Stomach (tissue), 9 donors: ENCODE measurements around the gene SKI. TPM values are rescaled to one million over a fixed set of nuclear protein-coding genes. Genes with fewer than 3 reads are reported as not detected.

Source experiments
- DNase-seq, 2 donors: peaks; one replicate each; pipeline versions ENCODE4 v3.0.0 to v3.0.0-alpha.2; 2013 to 2019
- H3K27ac ChIP-seq, 5 donors: fragments of 200-600 bp in 4 of 5; sonication (generic) in 4 of 5; one replicate each; pipeline ENCODE4 v1.5.1; 2013 to 2019; ENCODE audit warnings: mild to moderate bottlenecking in 1 of 5, moderate library complexity in 1 of 5
- H3K27me3 ChIP-seq, 3 donors: fragments of 200-600 bp; sonication (generic); one replicate each; pipeline ENCODE4 v1.5.1; 2017 to 2019; ENCODE audit warnings: mixed run types in 1 of 3
- H3K36me3 ChIP-seq, 4 donors: fragments of 200-600 bp; sonication (generic); 1 replicate in 3 of 4; 2 replicates in 1 of 4; pipeline ENCODE4 v1.5.1; 2016 to 2019
- H3K4me1 ChIP-seq, 4 donors: fragments of 200-600 bp; sonication (generic); one replicate each; pipeline ENCODE4 v1.5.1; 2016 to 2019
- H3K4me3 ChIP-seq, 4 donors: fragments of 200-600 bp; sonication (generic) in 3 of 4; one replicate each; pipeline ENCODE4 v1.5.1; 2016 to 2019; ENCODE audit warnings: mild to moderate bottlenecking in 1 of 4
- H3K9me3 ChIP-seq, 4 donors: fragments of 200-600 bp; sonication (generic); one replicate each; pipeline ENCODE4 v1.5.1; 2016 to 2019
- CTCF ChIP-seq, 7 experiments: fragments of 450-650 bp in 4 of 7; fragments of 200-600 bp in 3 of 7; sonication (generic) in 3 of 7; IDR thresholded peaks; one replicate each; pipeline ENCODE4 v1.5.1; 2016 to 2019; ENCODE audit warnings: antibody characterized with exemption in 7 of 7, control low read depth in 2 of 7, mild to moderate bottlenecking in 1 of 7
- EP300 ChIP-seq: sonication (generic); formaldehyde crosslinking; IDR thresholded peaks from one replicate; pipeline ENCODE4 v1.6.1; 2017; ENCODE audit warnings: antibody characterized with exemption
- POLR2A ChIP-seq, 4 donors: fragments of 450-650 bp; IDR thresholded peaks; one replicate each; pipeline ENCODE4 v1.6.1; 2016; ENCODE audit warnings: antibody characterized with exemption in 4 of 4, control low read depth in 2 of 4, mild to moderate bottlenecking in 1 of 4, moderate library complexity in 1 of 4
- POLR2AphosphoS5 ChIP-seq, 3 donors: sonication (generic); formaldehyde crosslinking; IDR thresholded peaks; one replicate each; pipeline ENCODE4 v1.6.1; 2016; ENCODE audit warnings: antibody characterized with exemption in 3 of 3
- WGBS, 5 donors: extraction: QIAGEN DNeasy Blood & Tissue Kit in 3 of 5; methylation state at CpG; one replicate each; pipeline versions ENCODE4 v1.1.5 to v1.1.7; 2013 to 2018; 5-methylcytosine and 5-hydroxymethylcytosine counted together
- intact Hi-C: fragments of 100-400 bp; cut with DNase I; formaldehyde crosslinking; loops from one replicate; pipeline ENCODE4 v1.15.1; 2023; ENCODE audit warnings: low total_unique reads
- polyA plus RNA-seq, 3 donors: library from polyadenylated mRNA; stranded (reverse); fragments of 200-250 nt; gene quantifications; one replicate each; pipeline ENCODE4 v1.2.3, GENCODE V29; 2013
- total RNA-seq, 5 donors: library from RNA; depleted of rRNA; stranded (reverse); fragments of >200 nt; gene quantifications; one replicate each; pipeline versions ENCODE4 v1.1.0 to v1.2.3, GENCODE V29; 2014 to 2016
- donor health status: healthy with polysubstance abuse.
- donor health status: Bipolar disorder and iron deficiency.
- donor health status: healthy.

The SKI gene
- total and polyA plus RNA-seq, 8 donors: 7.4 to 84.0 (median 21.0) TPM

- Histone ChIP-seq H3K27me3 (no peaks in the 10 kb centered on the region), H3K4me3 (no peak overlapping the region), H3K36me3 (peaks cover 0 to 14% (median 6%) of the 10 kb centered on the region in 4 donors), H3K4me1 (peaks cover 10 to 28% (median 14%) of the 10 kb centered on the region in 4 donors), H3K9me3 (no peaks in the 10 kb centered on the region), H3K27ac (no peak overlapping the region)
- TF ChIP-seq POLR2A (IDR thresholded peaks at IDR 0.05) (no peak), CTCF (IDR thresholded peaks at IDR 0.05) (no peak), POLR2AphosphoS5 (IDR thresholded peaks at IDR 0.05) (no peak), EP300 (no peak)
- intact Hi-C loops: no loop called here
- no peak for DNase-seq
- WGBS, 5 donors: 84 to 94% (median 93%) methylated on average over 37 to 38 of the region's 38 CpGs
Measured at GRCh38 chr1:2354511-2355372, 126.6 kb downstream of the SKI start.

- 84 to 94% (median 89%) methylated on average over 17 to 28 of the region's 28 CpGs for WGBS, 5 donors
Measured at GRCh38 chr1:2355373-2356261, 127.5 kb downstream of the SKI start.

GRCh38 chr1:2356401-2356800 is 128.3 kb downstream of the SKI start:
- no peak for TF ChIP-seq POLR2A (IDR thresholded peaks at IDR 0.05)
- TF ChIP-seq POLR2AphosphoS5 (IDR thresholded peaks at IDR 0.05): no peak
- TF ChIP-seq CTCF (IDR thresholded peaks at IDR 0.05): no peak
- no peak for TF ChIP-seq EP300
- WGBS, 5 donors: 91 to 95% (median 95%) methylated on average over 9 to 15 of the region's 15 CpGs
- no peak overlapping the region for H3K4me3 ChIP-seq
- no peak for DNase-seq
- intact Hi-C loops: no loop called here
- peaks cover 0 to 14% (median 6%) of the 10 kb centered on the region in 4 donors for H3K36me3 ChIP-seq
- H3K27me3 ChIP-seq: no peaks in the 10 kb centered on the region
- no peak overlapping the region for H3K27ac ChIP-seq
- H3K4me1 ChIP-seq: peaks cover 10 to 28% (median 14%) of the 10 kb centered on the region in 4 donors
- H3K9me3 ChIP-seq: no peaks in the 10 kb centered on the region

More at GRCh38 chr1:2355373-2356261, 127.5 kb downstream of the SKI start:
- Histone ChIP-seq H3K4me3 (no peak overlapping the region), H3K36me3 (peaks cover 0 to 14% (median 6%) of the 10 kb centered on the region in 4 donors), H3K4me1 (peaks cover 10 to 28% (median 14%) of the 10 kb centered on the region in 4 donors), H3K9me3 (no peaks in the 10 kb centered on the region), H3K27me3 (no peaks in the 10 kb centered on the region), H3K27ac (no peak overlapping the region)
- TF ChIP-seq POLR2AphosphoS5 (IDR thresholded peaks at IDR 0.05) (no peak), POLR2A (IDR thresholded peaks at IDR 0.05) (no peak), CTCF (IDR thresholded peaks at IDR 0.05) (no peak), EP300 (no peak)
- no peak for DNase-seq
- intact Hi-C loops: no loop called here
